HG02938 (cell line): ENCODE results near the gene DENND2C.

Experiments used
- ATAC-seq: cut with Tn5 transposase; IDR thresholded peaks from one replicate; pipeline ENCODE4 v1.9.1; 2021; ENCODE audit warnings: mild to moderate bottlenecking, moderate library complexity; ENCODE audit not compliant: unreplicated experiment

Gene DENND2C

DNA sequence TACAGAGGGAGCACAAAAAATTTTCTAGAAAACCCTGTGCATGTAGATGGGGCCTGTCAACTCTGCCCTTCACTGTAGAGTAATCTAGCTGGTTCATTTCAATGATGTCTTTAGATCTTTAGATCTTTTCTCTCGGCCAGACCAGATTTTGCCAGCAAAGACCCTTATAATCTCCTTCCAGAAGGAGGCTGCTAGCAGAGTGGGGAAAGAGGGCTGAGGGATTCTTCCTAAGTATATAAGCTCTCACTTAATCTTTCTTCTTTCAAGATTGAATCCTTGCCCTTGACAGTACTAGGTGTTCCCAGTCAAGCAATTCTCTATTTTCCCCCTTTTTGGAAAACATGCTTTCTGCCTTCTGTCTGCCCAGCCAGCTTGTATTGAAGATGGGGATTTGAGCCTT lies 122.8 kb downstream of the DENND2C start:
- no peak for ATAC-seq

DNA sequence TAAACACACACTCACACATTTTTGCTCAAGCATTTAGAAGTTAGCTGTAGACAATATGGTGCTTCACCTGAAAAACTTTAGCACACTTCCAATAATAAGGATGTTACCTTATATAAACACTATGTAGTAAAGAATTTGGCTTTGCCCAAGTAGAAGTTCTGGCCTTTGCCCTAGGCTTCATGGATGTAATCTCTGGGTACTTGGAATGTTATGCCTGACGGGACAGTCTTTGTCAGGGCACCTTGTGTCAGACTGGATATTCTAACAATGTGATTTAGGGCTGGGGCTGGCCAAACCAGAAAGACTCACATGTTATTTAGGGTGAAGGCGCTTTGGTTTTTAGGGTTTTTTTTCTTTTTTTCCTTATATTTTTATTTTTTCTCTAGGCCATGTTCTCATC lies 124.1 kb downstream of the DENND2C start:
- no peak for ATAC-seq

DNA sequence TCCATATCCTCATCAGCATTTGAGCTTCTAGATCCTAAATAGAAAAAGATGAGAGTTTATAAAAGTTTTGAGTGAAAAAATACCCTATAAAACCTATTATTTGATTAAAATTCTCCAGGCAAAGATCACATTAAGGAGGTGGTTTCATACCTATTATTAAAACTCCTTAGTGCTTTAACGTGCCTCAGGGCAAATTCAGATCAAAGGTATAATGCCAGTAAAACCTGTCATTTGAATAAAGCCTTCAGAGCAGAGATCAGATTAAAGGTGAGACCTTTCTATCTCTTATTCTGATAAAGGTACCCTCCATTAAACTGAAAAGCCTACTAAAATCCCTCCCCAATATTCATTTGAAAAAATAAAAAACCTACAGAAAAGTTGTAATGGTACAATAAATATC lies 124.5 kb downstream of the DENND2C start:
- ATAC-seq = no peak

DNA sequence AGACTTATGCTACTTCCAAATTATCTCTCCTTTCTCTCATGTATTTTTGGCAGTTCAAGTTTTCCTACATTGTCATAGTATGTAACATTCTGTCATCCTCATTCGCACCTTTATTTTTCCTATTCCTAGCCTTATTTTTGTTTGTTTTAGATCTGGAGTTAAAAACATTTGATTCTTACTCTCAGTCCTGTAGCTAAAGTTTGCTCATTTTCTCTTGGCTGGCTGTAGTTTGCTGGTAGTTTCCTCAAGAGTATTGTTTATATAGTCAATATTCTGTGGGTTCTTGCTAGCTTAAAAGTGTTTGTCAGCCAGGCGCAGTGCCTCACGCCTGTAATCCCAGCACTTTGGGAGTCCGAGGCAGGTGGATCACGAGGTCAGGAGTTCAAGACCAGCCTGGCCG lies 129.0 kb downstream of the DENND2C start:
- no peak for ATAC-seq

DNA sequence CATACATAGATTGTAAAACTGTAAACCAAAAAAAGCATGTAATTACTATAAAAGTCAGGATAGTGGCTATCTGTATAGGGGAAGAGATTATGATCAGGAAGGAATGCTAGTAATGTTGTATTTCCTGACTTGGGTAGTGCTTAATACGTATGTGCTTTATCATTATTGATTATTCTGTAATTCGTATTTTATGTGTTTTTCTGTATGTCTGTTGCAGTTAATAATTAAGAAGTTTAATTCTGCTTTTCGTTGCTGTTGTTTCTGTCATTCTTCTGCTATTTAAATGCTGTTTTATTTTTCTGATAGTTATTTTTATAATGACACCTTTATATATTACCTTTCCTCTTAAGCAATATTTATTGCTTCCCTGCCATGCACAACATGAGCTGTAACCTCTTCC lies 129.6 kb downstream of the DENND2C start:
- ATAC-seq = no peak

DNA sequence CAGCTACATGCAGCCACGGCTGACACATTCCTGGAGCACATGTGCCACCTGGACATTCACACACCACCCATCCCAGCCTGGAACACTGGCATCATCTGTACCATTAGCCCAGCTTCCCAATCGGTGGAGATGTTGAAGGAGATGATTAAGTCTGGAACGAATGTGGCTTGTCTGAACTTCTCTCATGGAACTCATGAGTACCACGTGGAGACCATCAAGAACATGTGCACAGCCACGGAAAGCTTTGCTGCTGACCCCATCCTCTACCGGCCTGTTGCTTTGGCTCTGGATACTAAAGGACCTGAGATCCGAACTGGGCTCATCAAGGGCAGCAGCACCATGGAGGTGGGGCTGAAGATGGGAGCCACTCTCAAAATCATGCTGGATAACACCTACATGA lies 133.8 kb downstream of the DENND2C start:
- no peak for ATAC-seq

DNA sequence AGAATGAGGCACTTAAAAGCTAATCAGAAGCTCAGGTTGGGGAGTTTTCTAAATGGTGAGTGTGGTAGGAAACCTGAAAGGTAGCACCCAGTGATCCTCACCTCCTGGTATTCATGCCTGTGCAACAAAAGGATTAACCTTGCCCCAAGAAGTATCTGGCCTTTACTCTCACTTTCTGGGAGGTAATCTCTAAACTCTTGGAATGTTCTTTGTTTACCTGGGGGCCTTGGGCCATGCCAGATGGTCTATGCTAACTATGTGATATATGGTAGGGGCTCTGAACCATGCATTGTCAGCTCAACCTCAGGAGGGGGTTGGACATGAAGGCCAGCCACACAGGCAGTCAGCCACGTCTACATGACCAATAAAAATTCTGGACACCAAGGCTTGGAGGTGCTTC lies 134.4 kb downstream of the DENND2C start:
- no peak for ATAC-seq
